ENCODE results near the gene CCDC141. TPM values are rescaled to one million over a fixed set of nuclear protein-coding genes. Genes with fewer than 3 reads are reported as not detected.

Gene CCDC141
- total RNA-seq, 1 donor from 2014 or later: 0.78 TPM

DNA sequence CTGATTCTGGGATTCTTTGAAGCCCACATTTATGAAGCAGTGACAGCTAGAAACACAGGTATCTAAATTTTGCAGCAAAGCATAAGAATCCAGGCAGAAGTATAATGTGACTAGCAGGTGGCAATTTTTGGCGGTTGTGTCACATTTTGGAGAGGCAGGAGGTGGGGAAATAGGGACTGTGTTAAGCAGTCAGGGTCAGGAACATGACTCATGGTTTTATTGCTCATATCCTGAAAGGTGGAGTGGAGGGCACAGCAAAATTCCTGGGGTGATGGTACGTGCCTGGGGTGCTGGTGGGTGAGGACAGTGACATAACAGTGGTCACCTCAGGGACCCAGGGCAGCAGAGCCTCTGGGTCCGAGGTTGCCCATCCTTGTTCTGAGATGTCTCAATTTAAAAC, 179.2 kb downstream of the CCDC141 start:
- Mint-ChIP-seq H3K27me3 (ENCODE audit: insufficient read depth) (no peaks in the 10 kb centered on the region), H3K4me3 (no peak overlapping the region), H3K36me3 (ENCODE audit: low read depth) (peaks cover 2% of the 10 kb centered on the region), H3K27ac (no peak overlapping the region), H3K4me1 (ENCODE audit: low read depth) (peaks cover 20% of the 10 kb centered on the region), H3K9me3 (no peaks in the 10 kb centered on the region)
- intact Hi-C loops (cut with micrococcal nuclease): loop anchor here (5.0 kb wide), 1 partner anchor 162 kb away; no protein-coding TSS in a partner anchor
- DNase-seq (ENCODE audit: low spot score): no peak

- intact Hi-C loops (cut with micrococcal nuclease): no loop called here
- H3K4me3 Mint-ChIP-seq: no peak overlapping the region
- peaks cover 8% of the 10 kb centered on the region for H3K4me1 Mint-ChIP-seq (ENCODE audit: low read depth)
- no peaks in the 10 kb centered on the region for H3K9me3 Mint-ChIP-seq
- H3K27me3 Mint-ChIP-seq (ENCODE audit: insufficient read depth): no peaks in the 10 kb centered on the region
- no peak overlapping the region for H3K27ac Mint-ChIP-seq
- H3K36me3 Mint-ChIP-seq (ENCODE audit: low read depth): peaks cover 2% of the 10 kb centered on the region
- DNase-seq (ENCODE audit: low spot score): no peak
Measured at GRCh38 chr2:178865999-178866398, 183.9 kb downstream of the CCDC141 start.

DNA sequence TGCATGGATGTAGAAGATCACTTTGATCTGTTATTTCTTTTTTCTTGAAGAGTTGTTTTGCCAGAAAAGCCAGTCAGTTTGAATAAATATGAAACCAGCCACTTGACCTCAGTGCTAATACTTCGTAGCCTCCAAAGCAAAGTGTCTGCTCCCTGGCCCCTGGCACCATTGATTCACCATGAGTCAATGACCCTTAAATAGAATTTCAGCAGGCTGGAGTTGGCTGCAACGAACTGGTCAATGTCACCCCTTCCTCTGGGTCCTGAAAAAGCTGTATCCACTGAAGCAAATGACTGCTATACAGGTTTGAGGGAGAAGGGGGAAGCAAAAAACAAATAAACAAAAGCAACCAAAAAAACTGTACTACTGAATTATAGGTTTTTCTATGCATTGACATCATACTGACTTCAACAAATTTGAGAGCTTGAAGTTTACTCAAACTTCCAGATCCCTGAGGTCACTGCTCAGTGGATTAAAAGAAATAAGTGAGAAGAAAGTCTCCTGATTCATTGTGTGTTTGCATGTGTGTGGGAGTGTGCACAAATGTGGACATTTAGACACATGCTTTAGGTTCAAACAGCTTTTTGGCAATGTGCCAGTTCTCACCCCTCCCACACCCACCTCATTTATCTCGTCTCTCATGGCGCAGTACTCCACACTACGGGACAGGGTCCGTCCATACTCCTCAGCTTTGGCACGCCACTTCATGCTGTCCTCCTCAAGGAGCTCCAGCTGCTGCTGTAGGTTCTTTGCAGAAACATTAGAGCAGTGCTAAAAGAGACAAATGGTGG, 184.6 kb downstream of the CCDC141 start:
- Mint-ChIP-seq H3K9me3 (no peaks in the 10 kb centered on the region), H3K4me1 (ENCODE audit: low read depth) (peaks cover 1% of the 10 kb centered on the region), H3K36me3 (ENCODE audit: low read depth) (peaks cover 2% of the 10 kb centered on the region), H3K4me3 (no peak overlapping the region), H3K27me3 (ENCODE audit: insufficient read depth) (no peaks in the 10 kb centered on the region), H3K27ac (no peak overlapping the region)
- DNase-seq (ENCODE audit: low spot score): no peak
- intact Hi-C loops (cut with micrococcal nuclease): no loop called here

DNA sequence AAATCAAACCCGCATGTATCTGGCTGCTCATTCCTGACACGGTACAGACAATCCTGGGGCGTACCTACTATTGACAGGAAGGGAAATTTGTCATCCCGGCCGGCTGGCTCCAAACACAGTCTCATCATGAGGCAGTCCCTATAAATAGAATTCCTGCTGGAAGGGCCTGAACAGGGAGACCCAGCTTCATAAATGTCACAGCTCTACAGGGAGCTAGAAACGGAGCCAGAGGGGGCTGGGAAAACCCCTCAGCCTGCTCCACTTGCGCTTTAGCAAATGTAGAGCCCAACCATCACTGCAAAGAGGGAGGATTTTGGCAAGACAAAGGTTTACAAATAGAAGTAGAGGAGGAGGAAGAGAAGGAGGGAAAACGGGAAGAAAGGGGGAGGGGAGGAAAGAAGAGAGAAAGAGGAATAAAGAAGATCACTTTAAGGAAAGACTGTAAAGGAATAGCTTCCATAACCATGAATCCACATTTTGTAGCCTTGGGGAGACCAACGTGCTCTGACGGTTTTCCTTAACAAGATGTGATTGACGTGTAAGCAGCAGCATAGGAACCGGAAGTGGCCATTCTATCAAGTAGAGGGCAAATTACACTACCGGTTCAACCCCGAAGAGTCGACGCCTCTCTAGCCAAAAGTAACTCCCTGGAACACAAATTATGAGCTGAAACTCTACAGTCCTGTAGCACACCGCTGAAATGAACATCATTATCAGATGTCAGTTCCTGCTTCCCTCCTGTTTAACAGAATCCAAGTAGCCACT, 185.9 kb downstream of the CCDC141 start:
- DNase-seq (ENCODE audit: low spot score): no peak
- Mint-ChIP-seq H3K27ac (no peak overlapping the region), H3K4me1 (ENCODE audit: low read depth) (no peaks in the 10 kb centered on the region), H3K36me3 (ENCODE audit: low read depth) (peaks cover 2% of the 10 kb centered on the region), H3K4me3 (no peak overlapping the region), H3K27me3 (ENCODE audit: insufficient read depth) (peaks cover 2% of the 10 kb centered on the region), H3K9me3 (no peaks in the 10 kb centered on the region)
- intact Hi-C loops (cut with micrococcal nuclease): no loop called here

GRCh38 chr2:178863130-178863855, 186.6 kb downstream of the CCDC141 start:
- H3K9me3 Mint-ChIP-seq: no peaks in the 10 kb centered on the region
- peaks cover 5% of the 10 kb centered on the region for H3K27me3 Mint-ChIP-seq (ENCODE audit: insufficient read depth)
- intact Hi-C loops (cut with micrococcal nuclease): no loop called here

DNA sequence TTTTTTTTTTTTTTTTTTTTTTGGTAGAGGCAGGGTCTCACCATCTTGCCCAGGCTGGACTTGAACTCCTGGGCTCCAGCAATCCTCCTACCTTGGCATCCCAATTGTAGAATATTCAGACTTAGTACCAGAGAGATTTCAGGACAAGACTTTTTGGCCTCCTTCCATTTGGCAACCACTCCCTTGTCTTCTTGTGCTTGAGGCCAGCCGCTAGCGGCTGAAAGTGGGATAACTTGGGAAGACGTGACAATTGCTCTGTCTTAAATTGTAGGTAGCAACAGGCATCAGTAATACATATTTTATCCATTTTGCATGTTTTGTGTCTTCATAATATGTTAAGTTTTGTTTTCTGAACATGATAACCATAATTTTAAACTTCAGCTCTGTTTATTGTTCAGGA, 189.4 kb downstream of the CCDC141 start:
- H3K4me1 Mint-ChIP-seq (ENCODE audit: low read depth): no peaks in the 10 kb centered on the region
- no peak overlapping the region for H3K27ac Mint-ChIP-seq
- DNase-seq (ENCODE audit: low spot score): no peak
- H3K27me3 Mint-ChIP-seq (ENCODE audit: insufficient read depth): peaks cover 5% of the 10 kb centered on the region
- H3K36me3 Mint-ChIP-seq (ENCODE audit: low read depth): no peaks in the 10 kb centered on the region
- no peak overlapping the region for H3K4me3 Mint-ChIP-seq
- intact Hi-C loops (cut with micrococcal nuclease): no loop called here
- H3K9me3 Mint-ChIP-seq: no peaks in the 10 kb centered on the region

More at GRCh38 chr2:178863130-178863855, 186.6 kb downstream of the CCDC141 start:
- Mint-ChIP-seq H3K27ac (no peak overlapping the region), H3K36me3 (ENCODE audit: low read depth) (peaks cover 2% of the 10 kb centered on the region), H3K4me3 (no peak overlapping the region), H3K4me1 (ENCODE audit: low read depth) (no peaks in the 10 kb centered on the region)
- DNase-seq (ENCODE audit: low spot score): no peak

DNA sequence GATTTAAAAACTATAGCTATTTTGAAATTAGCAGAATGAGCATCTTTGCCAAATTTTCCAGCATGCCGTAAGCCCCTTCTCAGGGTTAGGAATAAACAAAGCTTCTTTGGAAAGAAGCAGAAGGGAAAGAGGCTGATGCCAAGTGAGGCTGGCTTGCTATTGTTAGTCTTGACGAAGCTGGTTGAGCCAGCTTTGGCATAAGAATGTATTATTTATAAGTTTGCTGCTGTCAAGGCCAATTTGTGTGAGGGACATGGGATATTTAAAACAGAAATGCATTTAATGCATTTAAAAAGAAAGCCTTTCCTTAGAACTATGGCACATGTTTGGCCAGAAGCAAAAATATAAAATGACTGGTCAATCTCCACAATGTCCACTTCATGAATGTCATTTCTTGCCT, 190.2 kb downstream of the CCDC141 start:
- H3K9me3 Mint-ChIP-seq: no peaks in the 10 kb centered on the region
- H3K36me3 Mint-ChIP-seq (ENCODE audit: low read depth): no peaks in the 10 kb centered on the region
- intact Hi-C loops (cut with micrococcal nuclease): no loop called here
- no peak overlapping the region for H3K4me3 Mint-ChIP-seq
- H3K27ac Mint-ChIP-seq: no peak overlapping the region
- peaks cover 5% of the 10 kb centered on the region for H3K27me3 Mint-ChIP-seq (ENCODE audit: insufficient read depth)
- H3K4me1 Mint-ChIP-seq (ENCODE audit: low read depth): no peaks in the 10 kb centered on the region
- DNase-seq (ENCODE audit: low spot score): no peak

DNA sequence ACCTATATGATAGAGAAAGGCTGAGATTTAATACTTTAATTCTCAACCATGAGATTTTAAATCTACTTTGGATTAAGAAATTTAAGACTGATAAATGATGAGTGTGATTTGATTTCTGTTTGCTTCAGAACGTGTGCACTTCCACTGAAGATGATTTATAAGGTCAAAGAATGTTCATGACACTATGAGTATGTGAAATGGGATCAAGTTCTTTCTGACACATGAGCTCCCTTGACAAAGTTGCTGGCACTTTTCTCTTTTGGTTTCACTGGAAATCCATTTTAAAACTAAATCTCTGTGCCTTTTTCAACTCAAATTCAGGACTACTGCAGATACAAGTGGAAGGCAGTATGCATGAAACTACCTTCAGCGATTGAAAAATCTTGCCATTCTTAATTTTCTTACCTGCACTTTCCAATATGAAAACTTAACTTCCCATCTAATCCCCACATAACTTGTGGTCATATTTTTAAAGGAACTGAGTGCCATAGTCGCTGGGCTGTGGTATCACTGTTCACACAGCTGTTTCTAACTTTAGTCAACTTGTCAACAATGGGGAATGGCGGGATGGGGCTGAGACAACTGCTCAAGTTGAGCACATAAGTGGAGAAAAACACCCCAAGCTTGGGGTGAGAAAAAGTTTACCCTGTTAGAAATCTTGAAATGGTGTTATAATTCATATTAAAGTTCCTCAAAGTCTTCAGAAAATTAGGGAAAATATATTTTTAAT, 190.9 kb downstream of the CCDC141 start:
- no peak for DNase-seq (ENCODE audit: low spot score)
- peaks cover 5% of the 10 kb centered on the region for H3K27me3 Mint-ChIP-seq (ENCODE audit: insufficient read depth)
- intact Hi-C loops (cut with micrococcal nuclease): no loop called here
- H3K9me3 Mint-ChIP-seq: no peaks in the 10 kb centered on the region
- no peaks in the 10 kb centered on the region for H3K4me1 Mint-ChIP-seq (ENCODE audit: low read depth)
- no peak overlapping the region for H3K27ac Mint-ChIP-seq
- H3K4me3 Mint-ChIP-seq: no peak overlapping the region
- no peaks in the 10 kb centered on the region for H3K36me3 Mint-ChIP-seq (ENCODE audit: low read depth)

DNA sequence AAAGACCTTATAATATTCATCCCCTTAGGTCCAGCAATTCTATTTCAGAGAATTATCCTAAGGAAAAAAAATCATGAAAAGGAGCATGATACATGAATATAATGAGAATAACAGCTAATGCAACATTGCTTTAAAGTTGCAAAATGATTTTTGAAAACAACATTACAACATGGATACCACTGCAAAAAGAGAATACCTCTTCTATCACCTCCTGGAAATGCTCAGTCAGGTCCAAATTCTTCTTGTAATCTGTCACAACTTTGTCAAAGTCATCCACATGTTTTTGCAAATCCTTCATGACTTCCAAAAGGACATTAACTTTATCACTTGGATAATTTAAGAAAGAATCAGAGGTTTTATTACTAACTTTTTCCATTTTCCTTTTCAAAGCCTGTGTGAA, 194.8 kb downstream of the CCDC141 start:
- peaks cover 4% of the 10 kb centered on the region for H3K27me3 Mint-ChIP-seq (ENCODE audit: insufficient read depth)
- H3K4me3 Mint-ChIP-seq: no peak overlapping the region
- H3K9me3 Mint-ChIP-seq: no peaks in the 10 kb centered on the region
- no peaks in the 10 kb centered on the region for H3K36me3 Mint-ChIP-seq (ENCODE audit: low read depth)
- no peak for DNase-seq (ENCODE audit: low spot score)
- H3K4me1 Mint-ChIP-seq (ENCODE audit: low read depth): no peaks in the 10 kb centered on the region
- intact Hi-C loops (cut with micrococcal nuclease): no loop called here
- no peak overlapping the region for H3K27ac Mint-ChIP-seq

- intact Hi-C loops (cut with micrococcal nuclease): no loop called here
- Mint-ChIP-seq H3K4me3 (no peak overlapping the region), H3K9me3 (no peaks in the 10 kb centered on the region), H3K36me3 (ENCODE audit: low read depth) (no peaks in the 10 kb centered on the region), H3K27me3 (ENCODE audit: insufficient read depth) (peaks cover 2% of the 10 kb centered on the region), H3K27ac (no peak overlapping the region), H3K4me1 (ENCODE audit: low read depth) (no peaks in the 10 kb centered on the region)
- DNase-seq (ENCODE audit: low spot score): no peak
Measured at GRCh38 chr2:178848335-178848734, 201.6 kb downstream of the CCDC141 start.

- no peak for DNase-seq (ENCODE audit: low spot score)
- H3K4me1 Mint-ChIP-seq (ENCODE audit: low read depth): no peaks in the 10 kb centered on the region
- no peak overlapping the region for H3K4me3 Mint-ChIP-seq
- H3K36me3 Mint-ChIP-seq (ENCODE audit: low read depth): no peaks in the 10 kb centered on the region
- no peaks in the 10 kb centered on the region for H3K9me3 Mint-ChIP-seq
- intact Hi-C loops (cut with micrococcal nuclease): no loop called here
- peaks cover 2% of the 10 kb centered on the region for H3K27me3 Mint-ChIP-seq (ENCODE audit: insufficient read depth)
- H3K27ac Mint-ChIP-seq: no peak overlapping the region
Measured at GRCh38 chr2:178846458-178846802, 203.5 kb downstream of the CCDC141 start.

DNA sequence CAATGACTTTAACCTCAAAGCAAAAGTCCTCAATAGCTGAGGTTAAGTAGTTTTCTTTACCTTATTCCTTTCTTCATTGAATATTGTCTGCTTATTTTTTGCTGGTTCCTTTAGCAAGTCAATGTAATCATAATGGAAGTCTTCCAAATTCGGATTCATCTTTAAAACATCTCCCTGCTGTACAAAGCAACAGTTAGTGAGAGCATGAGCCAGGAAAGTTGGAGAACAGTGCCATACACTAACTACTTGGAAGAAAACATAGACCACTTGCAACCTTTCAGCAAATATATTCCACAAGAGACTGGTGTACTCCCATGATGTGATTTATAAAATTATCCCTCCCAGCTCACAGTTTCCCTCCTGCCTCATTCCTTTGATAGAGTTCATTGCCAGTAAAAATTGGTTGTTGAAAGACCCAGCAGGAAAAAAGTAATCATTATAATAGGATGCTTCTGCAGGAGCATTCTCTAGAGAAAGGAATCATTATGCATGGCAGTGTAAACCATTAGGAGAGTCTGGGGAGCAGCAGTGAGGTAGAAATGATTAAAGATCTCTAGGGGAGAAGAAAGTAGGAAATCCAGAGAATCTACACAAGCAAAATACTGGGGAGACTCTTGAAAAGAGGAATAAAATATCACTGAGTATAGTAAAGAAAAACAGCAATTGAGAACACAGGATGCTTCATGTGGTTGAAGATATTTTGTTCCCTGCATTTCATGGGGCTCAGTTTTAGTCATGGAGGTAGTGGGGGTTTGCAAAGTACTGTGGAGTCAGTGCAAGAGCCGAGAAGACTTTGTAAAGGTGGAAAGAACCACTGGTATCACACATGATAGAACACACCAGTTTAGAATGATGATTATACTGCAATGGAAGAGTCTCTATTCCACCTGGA, 204.1 kb downstream of the CCDC141 start:
- no peaks in the 10 kb centered on the region for H3K9me3 Mint-ChIP-seq
- intact Hi-C loops (cut with micrococcal nuclease): no loop called here
- no peaks in the 10 kb centered on the region for H3K36me3 Mint-ChIP-seq (ENCODE audit: low read depth)
- no peaks in the 10 kb centered on the region for H3K4me1 Mint-ChIP-seq (ENCODE audit: low read depth)
- H3K4me3 Mint-ChIP-seq: no peak overlapping the region
- DNase-seq (ENCODE audit: low spot score): no peak
- H3K27me3 Mint-ChIP-seq (ENCODE audit: insufficient read depth): peaks cover 2% of the 10 kb centered on the region
- H3K27ac Mint-ChIP-seq: no peak overlapping the region

Data from activated T-helper 1 cell treated with anti-CD3 and anti-CD28 coated beads, Interleukin-12 subunit alpha, Interleukin-12 subunit beta, Interleukin-2, Interleukin-4 antibody, amounts not matched to agents 30 ng/mL and 10 ng/mL and 1 ng/mL, durations not matched to agents 14 hours and 24 hours and 36 hours (primary cell).